ENCODE measurements around the gene SEC22A. TPM values are rescaled to one million over a fixed set of nuclear protein-coding genes. Genes with fewer than 3 reads are reported as not detected.

Gene SEC22A
- total RNA-seq, 4 donors from 2014 or later, result 20.6 to 36.4 (median 28.0) TPM

GRCh38 chr3:123317716-123318115, 116.0 kb downstream of the SEC22A start:
- intact Hi-C loops (cut with DNase I), result no loop called here
- Histone ChIP-seq H3K4me3 (no peak overlapping the region), H3K27me3 (peaks cover 0 to 17% (median 0%) of the 10 kb centered on the region in 4 donors), H3K27ac (no peak overlapping the region), H3K36me3 (no peaks in the 10 kb centered on the region), H3K9me3 (no peaks in the 10 kb centered on the region), H3K4me1 (no peaks in the 10 kb centered on the region)
- DNase-seq, result no peak
- WGBS, 2 donors, result 80 to 84% methylated on average over 11 to 14 of the region's 14 CpGs
- TF ChIP-seq POLR2A (IDR thresholded peaks at IDR 0.05), result no peak
- TF ChIP-seq, protein P1, sequence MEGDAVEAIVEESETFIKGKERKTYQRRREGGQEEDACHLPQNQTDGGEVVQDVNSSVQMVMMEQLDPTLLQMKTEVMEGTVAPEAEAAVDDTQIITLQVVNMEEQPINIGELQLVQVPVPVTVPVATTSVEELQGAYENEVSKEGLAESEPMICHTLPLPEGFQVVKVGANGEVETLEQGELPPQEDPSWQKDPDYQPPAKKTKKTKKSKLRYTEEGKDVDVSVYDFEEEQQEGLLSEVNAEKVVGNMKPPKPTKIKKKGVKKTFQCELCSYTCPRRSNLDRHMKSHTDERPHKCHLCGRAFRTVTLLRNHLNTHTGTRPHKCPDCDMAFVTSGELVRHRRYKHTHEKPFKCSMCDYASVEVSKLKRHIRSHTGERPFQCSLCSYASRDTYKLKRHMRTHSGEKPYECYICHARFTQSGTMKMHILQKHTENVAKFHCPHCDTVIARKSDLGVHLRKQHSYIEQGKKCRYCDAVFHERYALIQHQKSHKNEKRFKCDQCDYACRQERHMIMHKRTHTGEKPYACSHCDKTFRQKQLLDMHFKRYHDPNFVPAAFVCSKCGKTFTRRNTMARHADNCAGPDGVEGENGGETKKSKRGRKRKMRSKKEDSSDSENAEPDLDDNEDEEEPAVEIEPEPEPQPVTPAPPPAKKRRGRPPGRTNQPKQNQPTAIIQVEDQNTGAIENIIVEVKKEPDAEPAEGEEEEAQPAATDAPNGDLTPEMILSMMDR (IDR thresholded peaks at IDR 0.05), result no peak

DNA sequence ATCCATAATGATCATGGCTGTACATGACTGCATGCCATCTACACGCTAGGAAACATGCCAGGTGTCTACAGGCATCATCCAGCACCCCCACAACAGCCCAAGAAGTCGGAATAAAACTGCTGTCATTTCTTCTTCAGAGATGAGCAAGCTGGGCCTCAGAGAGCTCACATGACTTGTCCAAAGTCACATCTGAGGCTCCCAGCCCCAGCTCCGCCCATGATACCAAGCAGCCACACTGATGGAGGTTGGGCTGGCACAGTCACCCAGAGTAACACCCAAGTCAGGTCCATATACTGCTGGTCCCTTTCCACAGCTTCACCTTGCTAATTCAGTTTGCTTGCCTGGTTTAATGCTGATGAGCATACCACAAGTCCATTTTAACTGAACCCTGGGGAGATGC, 116.6 kb downstream of the SEC22A start:
- Histone ChIP-seq H3K9me3 (no peaks in the 10 kb centered on the region), H3K36me3 (no peaks in the 10 kb centered on the region), H3K4me3 (no peak overlapping the region), H3K27ac (no peak overlapping the region), H3K27me3 (peaks cover 0 to 17% (median 0%) of the 10 kb centered on the region in 4 donors), H3K4me1 (no peaks in the 10 kb centered on the region)
- no peak for DNase-seq
- 80% methylated on average over 2 of the region's 3 CpGs; no CpG with 5 or more reads in 1 of the 2 donors for WGBS, 2 donors
- intact Hi-C loops (cut with DNase I), result no loop called here
- no peak for TF ChIP-seq POLR2A (IDR thresholded peaks at IDR 0.05)
- TF ChIP-seq, protein P1 (IDR thresholded peaks at IDR 0.05), result no peak

DNA sequence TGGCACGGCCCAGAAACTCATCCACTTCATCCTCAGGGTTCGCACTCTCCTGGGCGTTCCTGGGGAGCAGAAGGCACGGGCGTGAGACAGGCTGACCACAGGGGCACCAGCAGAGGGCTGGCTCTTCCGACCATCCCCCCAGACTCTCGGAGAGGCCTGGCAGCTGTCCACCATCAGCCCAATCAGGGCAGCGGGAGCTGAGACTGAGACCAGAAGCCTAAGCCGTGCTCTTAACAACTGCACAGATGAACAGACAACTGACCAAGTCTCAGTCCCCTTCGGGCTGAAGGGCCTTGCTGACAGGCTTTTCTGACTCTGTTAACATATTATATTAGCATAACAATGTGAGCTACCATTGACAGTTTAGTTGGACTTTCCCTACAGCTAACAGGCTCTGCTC, 118.0 kb downstream of the SEC22A start:
- no peak for DNase-seq
- 46 to 50% methylated on average over 2 of the region's 10 CpGs for WGBS, 2 donors
- TF ChIP-seq, protein P1 (IDR thresholded peaks at IDR 0.05), result no peak
- no peak for TF ChIP-seq POLR2A (IDR thresholded peaks at IDR 0.05)
- intact Hi-C loops (cut with DNase I), result loop anchor here (10.0 kb wide), 1 partner anchor 235 kb away; no protein-coding TSS in a partner anchor
- peak overlapping the region in 1 of 4 donors; percentile 14 for H3K27ac ChIP-seq
- H3K36me3 ChIP-seq, result no peaks in the 10 kb centered on the region
- H3K9me3 ChIP-seq, result no peaks in the 10 kb centered on the region
- no peak overlapping the region for H3K4me3 ChIP-seq
- H3K4me1 ChIP-seq, result no peaks in the 10 kb centered on the region
- H3K27me3 ChIP-seq, result peaks cover 0 to 10% (median 0%) of the 10 kb centered on the region in 4 donors

DNA sequence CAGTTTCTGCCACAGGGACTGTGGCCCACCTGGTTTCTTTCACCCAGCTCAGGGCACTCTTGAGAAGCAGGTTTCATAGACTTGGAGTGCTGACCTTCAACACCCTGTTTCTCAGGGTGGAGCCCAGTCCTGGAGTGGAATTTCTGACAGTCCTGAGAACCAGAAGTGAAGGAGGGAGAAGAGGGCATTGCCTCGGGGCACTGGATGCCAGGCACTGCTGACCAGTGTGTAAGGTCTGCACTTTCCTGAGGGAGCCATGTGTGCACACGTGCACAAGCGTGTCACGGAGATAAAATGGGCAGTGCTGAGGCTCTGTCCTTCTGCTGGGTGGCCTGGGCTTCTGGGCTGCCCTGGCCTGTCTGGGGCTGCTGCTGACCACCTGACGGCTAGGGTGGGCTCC, 118.5 kb downstream of the SEC22A start:
- Histone ChIP-seq H3K4me3 (no peak overlapping the region), H3K27me3 (peaks cover 0 to 10% (median 0%) of the 10 kb centered on the region in 4 donors), H3K36me3 (no peaks in the 10 kb centered on the region), H3K9me3 (no peaks in the 10 kb centered on the region), H3K4me1 (no peaks in the 10 kb centered on the region), H3K27ac (no peak overlapping the region)
- WGBS, 2 donors, result 78% methylated on average over 4 of the region's 5 CpGs; no CpG with 5 or more reads in 1 of the 2 donors
- TF ChIP-seq POLR2A (IDR thresholded peaks at IDR 0.05), result no peak
- TF ChIP-seq, protein P1 (IDR thresholded peaks at IDR 0.05), result no peak
- intact Hi-C loops (cut with DNase I), result loop anchor here (10.0 kb wide), 1 partner anchor 235 kb away; no protein-coding TSS in a partner anchor
- no peak for DNase-seq

- no peak for TF ChIP-seq POLR2A (IDR thresholded peaks at IDR 0.05)
- TF ChIP-seq, protein P1 (IDR thresholded peaks at IDR 0.05), result no peak
- H3K27ac ChIP-seq, result no peak overlapping the region
- H3K4me3 ChIP-seq, result no peak overlapping the region
- DNase-seq, result no peak
- no peaks in the 10 kb centered on the region for H3K9me3 ChIP-seq
- intact Hi-C loops (cut with DNase I), result loop anchor here (10.0 kb wide), 1 partner anchor 233 kb away; no protein-coding TSS in a partner anchor
- no peaks in the 10 kb centered on the region for H3K36me3 ChIP-seq
- no peaks in the 10 kb centered on the region for H3K4me1 ChIP-seq
- peaks cover 0 to 10% (median 0%) of the 10 kb centered on the region in 4 donors for H3K27me3 ChIP-seq
- WGBS, 2 donors, result 40 to 71% methylated on average over 2 of the region's 8 CpGs
Measured at GRCh38 chr3:123321806-123322205, 120.1 kb downstream of the SEC22A start.
